GM12801 (cell line): ENCODE results near the gene HOXA6.

Experiments
- CTCF ChIP-seq: IDR thresholded peaks from one replicate; pipeline ENCODE4 v1.5.1; 2011; ENCODE audit warnings: control low read depth; ENCODE audit not compliant: insufficient read length; ENCODE audit errors: extremely low read depth

The HOXA6 gene

DNA sequence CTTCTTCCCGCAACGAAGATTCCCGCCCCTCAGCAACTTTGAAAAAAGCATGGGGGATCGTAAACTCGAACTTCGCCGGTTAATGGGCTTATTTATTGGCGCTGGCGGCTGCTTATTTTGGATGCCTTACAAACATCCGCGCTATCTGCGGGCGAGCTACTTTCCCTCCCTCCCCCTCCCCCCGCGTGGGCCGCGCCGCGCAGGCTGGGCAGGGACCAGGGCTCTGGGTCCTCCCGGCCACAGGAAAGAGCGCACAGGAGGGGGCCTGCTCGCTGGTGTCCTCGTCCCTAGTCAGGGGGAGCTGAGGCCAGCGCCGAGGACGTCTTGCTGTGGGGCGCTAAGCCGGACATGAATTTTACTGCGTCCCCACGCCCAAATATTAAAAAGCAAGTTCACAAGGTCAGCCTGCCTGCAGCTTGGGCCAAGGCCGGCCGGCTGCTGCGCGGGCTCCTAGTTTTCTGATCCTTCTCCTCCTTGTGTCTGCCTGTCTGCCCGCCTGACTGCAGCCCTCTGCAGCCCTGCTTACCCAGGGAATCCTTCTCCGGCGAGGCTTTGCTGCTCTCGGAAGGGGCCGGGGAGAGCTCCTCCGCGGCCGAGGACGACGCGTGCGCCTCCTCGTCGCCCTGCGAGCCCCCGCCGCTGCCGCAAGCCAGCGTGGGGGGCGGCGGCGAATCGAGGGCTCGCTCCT, 25.4 kb upstream of the HOXA6 start:
- TF ChIP-seq CTCF: no peak

DNA sequence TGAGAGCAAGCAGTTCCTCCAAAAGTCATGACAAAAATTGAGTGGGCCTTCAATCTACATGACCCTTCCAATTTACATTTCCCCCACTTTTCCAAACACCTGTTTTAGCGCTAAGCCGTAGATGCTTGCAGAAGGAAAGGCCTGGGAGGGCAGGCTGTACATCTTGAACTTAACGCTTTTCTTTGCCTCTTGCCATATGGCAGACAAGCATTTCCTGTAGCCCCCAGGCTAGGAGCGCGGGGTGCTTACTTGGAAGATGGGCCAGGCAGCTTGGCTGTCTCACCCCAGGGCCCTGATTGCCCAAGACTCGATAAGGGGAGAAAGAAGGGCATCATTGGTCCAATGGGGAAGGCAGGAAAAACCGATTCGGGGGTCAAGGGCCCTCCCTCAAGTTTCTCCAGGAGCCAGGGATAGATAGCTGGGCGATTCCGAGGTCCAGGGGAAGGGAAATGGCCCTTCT, 24.8 kb upstream of the HOXA6 start:
- no peak for TF ChIP-seq CTCF

GRCh38 chr7:27171637-27172314, 24.2 kb upstream of the HOXA6 start:
- TF ChIP-seq CTCF: no peak

DNA sequence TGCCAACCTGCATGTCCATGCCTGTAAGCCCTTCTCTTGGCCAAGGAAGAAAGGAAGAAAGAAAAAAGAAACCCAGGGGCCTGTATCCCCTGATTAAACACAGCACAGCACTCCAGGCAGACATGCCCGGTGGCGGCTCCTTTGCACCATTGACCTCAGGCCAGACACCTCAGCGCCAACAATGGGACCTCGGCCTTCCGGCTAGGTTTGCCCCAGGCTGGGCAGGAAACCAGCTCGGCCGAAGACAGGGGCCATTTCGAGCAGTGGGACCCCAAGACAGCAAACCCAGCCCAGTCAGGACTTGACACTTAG, 23.7 kb upstream of the HOXA6 start:
- no peak for TF ChIP-seq CTCF

- no peak for TF ChIP-seq CTCF
Measured at GRCh38 chr7:27170426-27171324, 23.1 kb upstream of the HOXA6 start.

DNA sequence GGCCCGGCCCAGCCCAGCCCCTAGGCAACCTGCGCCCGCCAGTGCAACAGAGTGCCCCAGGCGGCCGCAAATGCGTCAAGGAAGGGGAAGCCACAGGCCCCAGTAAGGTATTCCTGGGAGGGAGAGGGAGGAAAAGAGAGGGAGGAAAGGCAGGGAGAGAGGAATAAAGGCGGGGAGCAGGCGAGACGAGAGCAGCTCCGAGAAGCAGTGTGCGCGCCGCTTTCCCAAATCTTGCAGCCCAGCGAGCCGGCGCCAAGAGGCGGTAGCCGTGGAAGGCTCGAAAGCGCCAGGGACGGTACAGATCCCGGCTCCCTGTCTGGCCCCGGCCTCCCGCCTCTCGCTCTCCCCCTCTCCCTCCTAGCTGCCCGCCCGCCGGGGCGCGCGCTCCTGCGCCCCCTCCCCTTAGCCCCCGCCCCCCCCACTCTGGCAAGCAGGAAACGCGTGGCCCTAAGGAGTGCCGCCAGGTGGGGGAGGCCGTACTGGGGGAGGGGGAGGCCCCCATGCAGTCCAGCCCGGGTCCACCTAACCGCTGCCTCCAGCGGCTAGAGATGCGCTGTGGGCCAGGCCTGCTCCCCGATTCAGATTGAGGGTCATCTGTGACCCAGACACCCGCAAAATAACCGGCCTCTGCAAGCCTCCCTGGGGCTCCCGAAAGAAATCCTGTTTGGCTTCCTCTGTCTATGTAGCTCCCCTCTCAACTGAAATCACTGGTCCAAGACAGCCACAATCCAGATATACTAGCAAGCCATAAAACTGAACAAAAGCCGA, 22.3 kb upstream of the HOXA6 start:
- TF ChIP-seq CTCF: no peak
